ENCODE results near the gene METAP2. TPM values are rescaled to one million over a fixed set of nuclear protein-coding genes. Genes with fewer than 3 reads are reported as not detected.
"Not testable (repeated sequence)": the region's sequence is repeated elsewhere in the genome, so short reads cannot be mapped to it uniquely, and the experiment has no call there.

Gene METAP2
- total RNA-seq, 2 donors from 2014 or later: 50.7 to 60.3 TPM

DNA sequence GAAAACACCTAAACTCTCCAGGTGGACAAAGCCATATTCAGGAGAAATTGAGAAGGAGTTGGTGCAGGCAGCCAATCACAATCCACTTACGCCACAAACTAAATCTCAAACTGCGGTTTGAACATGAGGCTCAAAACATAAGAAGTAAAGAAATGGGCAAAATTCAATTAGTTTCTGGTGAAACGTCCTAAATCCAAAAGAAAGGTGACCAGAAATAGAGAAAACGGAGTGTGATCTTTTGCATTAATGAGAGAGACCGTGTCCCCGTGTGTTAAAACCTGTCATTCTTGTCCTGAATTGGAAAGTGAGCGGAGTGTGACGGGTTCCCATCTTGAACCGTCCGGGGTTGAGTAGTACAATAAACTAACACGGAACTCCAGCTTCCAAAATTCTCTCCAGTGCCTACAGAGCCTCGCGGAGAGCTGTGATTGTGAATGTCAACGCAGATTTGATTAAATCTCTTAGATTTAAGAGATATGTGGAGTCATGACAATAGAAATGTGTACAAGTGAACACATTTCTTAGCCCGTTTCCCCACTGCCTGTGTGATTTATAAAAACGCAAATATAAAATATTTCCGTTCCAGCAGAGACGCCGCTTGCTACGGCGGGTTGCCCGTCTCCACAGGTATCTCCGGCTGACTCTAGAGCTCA is 595 bp upstream of the METAP2 start:
- peak overlapping the region; percentile 100 for H3K27ac Mint-ChIP-seq
- H3K4me3 Mint-ChIP-seq: peak overlapping the region; percentile 100
- peak; percentile 55 for ATAC-seq
- no peaks in the 10 kb centered on the region for H3K27me3 Mint-ChIP-seq
- no peaks in the 10 kb centered on the region for H3K9me3 ChIP-seq (ENCODE audit: control insufficient read depth, low read length, poor library complexity, severe bottlenecking)
- H3K4me1 Mint-ChIP-seq: peaks cover 34% of the 10 kb centered on the region
- peak in 2 of 3 donors; percentile 9 for DNase-seq
- peaks cover 13% of the 10 kb centered on the region for H3K36me3 Mint-ChIP-seq (ENCODE audit: low read depth)

DNA sequence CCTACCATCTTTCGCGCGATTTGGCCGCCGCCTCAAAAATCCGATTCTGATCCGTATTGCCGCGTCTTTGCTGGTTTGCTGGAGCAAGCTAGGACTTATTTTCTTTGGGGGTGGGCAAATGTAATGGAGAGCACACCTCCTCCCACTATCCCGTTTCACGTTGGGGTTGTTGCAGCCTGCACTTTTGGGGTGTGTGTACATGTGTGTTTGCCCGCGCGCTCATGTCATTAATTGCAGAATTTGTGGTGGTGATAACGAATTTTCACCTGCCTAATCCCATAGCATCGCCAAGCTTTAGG is 657 bp downstream of the METAP2 start:
- no peaks in the 10 kb centered on the region for H3K27me3 Mint-ChIP-seq
- peaks cover 43% of the 10 kb centered on the region for H3K4me1 Mint-ChIP-seq
- peak overlapping the region; percentile 100 for H3K27ac Mint-ChIP-seq
- no peaks in the 10 kb centered on the region for H3K9me3 ChIP-seq (ENCODE audit: control insufficient read depth, low read length, poor library complexity, severe bottlenecking)
- H3K36me3 Mint-ChIP-seq (ENCODE audit: low read depth): peaks cover 16% of the 10 kb centered on the region
- ATAC-seq (no peak), DNase-seq (no peak)
- H3K4me3 Mint-ChIP-seq: peak overlapping the region; percentile 100

DNA sequence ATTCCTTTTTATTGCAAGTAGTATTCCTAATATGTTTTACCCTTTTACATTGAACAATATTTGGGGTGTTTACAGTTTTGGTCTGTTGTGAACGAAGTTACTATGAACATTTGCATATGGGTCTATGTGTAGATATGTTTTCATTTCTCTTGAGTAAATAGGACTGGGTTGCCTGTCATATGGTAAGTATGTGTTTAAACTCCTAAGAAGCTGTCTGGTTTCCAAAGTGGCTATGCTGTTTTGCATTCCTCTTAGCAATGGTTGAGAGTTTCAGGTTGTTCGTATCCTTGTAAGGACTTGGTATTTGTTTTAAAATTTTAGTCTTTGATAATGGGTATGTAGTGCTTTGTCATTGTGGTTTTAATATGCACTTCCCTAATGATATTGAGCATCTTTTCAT is 6.3 kb downstream of the METAP2 start:
- H3K27ac Mint-ChIP-seq: peak overlapping the region; percentile 90
- DNase-seq (no peak), ATAC-seq (no peak)
- H3K4me3 Mint-ChIP-seq: peak overlapping the region; percentile 31
- no peaks in the 10 kb centered on the region for H3K27me3 Mint-ChIP-seq
- H3K9me3 ChIP-seq (ENCODE audit: control insufficient read depth, low read length, poor library complexity, severe bottlenecking): no peaks in the 10 kb centered on the region
- H3K4me1 Mint-ChIP-seq: peaks cover 46% of the 10 kb centered on the region
- peaks cover 10% of the 10 kb centered on the region for H3K36me3 Mint-ChIP-seq (ENCODE audit: low read depth)

DNA sequence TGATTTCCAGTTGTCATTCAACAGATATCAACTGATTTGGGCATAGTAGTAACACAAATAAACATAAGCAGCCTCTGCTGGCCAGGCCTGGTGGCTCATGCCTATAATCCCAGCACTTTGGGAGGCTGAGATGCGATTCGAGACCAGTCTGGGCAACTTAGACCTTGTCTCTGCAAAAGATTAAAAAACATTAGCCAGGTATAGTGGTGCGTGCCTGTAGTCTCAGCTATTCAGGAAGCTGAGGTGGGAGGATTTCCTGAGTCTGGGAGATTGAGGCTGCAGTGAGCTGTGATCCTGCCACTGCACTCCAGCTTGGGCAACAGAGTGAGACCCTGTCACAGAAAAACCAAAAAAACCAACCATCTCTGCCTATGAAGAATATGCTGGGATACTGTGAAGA is 7.1 kb downstream of the METAP2 start:
- Mint-ChIP-seq H3K36me3 (ENCODE audit: low read depth) (peaks cover 6% of the 10 kb centered on the region), H3K4me3 (no peak overlapping the region), H3K4me1 (peaks cover 37% of the 10 kb centered on the region), H3K27me3 (no peaks in the 10 kb centered on the region), H3K27ac (peak overlapping the region; percentile 90)
- H3K9me3 ChIP-seq (ENCODE audit: control insufficient read depth, low read length, poor library complexity, severe bottlenecking): no peaks in the 10 kb centered on the region
- DNase-seq (no peak), ATAC-seq (peak; percentile 46)

DNA sequence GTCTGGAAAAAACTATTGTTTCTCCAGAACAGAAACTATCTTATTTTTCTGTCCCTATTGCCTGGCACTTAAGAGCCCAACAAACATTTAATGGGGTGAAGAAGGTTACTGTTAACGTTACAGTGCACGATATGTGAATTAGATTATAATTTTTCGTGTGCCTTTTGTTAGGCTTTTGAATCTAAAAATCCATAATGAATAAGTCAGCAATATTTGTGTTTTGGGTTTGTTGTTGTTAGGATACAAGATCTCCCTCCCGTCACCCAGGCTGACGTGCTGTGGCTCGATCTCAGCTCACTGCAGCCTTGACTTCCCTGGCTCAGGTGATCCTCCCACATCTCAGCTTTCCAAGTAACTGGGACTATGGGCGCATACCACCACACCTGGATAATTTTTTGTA is 7.9 kb downstream of the METAP2 start:
- peaks cover 6% of the 10 kb centered on the region for H3K36me3 Mint-ChIP-seq (ENCODE audit: low read depth)
- ATAC-seq: no peak
- no peaks in the 10 kb centered on the region for H3K9me3 ChIP-seq (ENCODE audit: control insufficient read depth, low read length, poor library complexity, severe bottlenecking)
- no peak overlapping the region for H3K4me3 Mint-ChIP-seq
- H3K27me3 Mint-ChIP-seq: no peaks in the 10 kb centered on the region
- peak overlapping the region; percentile 90 for H3K27ac Mint-ChIP-seq
- no peak for DNase-seq
- H3K4me1 Mint-ChIP-seq: peaks cover 34% of the 10 kb centered on the region

DNA sequence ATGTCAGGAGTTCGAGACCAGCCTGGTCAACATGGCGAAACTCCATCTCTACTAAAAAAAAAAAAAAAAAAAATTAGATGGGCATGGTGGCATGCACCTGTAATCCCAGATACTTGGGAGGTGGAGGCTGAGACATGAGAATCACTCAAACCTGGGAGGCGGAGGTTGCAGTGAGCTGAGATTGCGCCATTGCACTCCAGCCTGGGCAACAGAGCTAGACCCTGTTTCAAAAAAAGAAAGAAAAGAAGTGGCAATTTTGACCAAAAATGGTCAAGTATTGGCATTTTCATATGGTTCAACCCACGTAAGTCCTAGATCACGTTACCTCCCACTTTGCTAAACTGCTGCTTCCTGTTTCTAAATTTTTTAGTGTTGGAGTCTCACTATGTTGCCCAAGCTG is 8.6 kb downstream of the METAP2 start:
- H3K36me3 Mint-ChIP-seq (ENCODE audit: low read depth); ATAC-seq; H3K4me3 Mint-ChIP-seq; H3K27me3 Mint-ChIP-seq; DNase-seq; H3K9me3 ChIP-seq (ENCODE audit: control insufficient read depth, low read length, poor library complexity, severe bottlenecking): not testable (repeated sequence)
- Mint-ChIP-seq H3K27ac (peak overlapping the region; percentile 90), H3K4me1 (peaks cover 36% of the 10 kb centered on the region)

DNA sequence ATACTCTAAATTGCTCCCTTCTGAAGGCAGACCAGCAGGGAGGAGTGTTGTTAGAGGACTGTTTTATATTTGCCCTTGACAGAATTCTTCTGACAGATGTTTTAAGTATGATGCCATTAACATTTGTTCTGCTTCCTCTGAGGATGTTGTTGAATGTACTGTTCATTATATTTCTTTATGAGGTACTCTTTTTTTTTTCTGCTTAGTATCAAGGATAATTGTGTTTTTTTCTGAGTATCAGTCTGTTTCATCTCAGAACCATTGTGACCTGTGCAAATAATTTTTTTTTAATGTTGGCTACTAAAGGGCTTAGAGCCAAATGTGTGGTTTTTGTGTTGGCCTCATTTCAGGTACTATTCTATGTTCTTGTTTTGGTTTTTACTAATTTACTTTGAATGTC is 10.6 kb downstream of the METAP2 start:
- Mint-ChIP-seq H3K36me3 (ENCODE audit: low read depth) (peaks cover 6% of the 10 kb centered on the region), H3K4me3 (no peak overlapping the region), H3K4me1 (peaks cover 27% of the 10 kb centered on the region), H3K27ac (no peak overlapping the region), H3K27me3 (no peaks in the 10 kb centered on the region)
- no peaks in the 10 kb centered on the region for H3K9me3 ChIP-seq (ENCODE audit: control insufficient read depth, low read length, poor library complexity, severe bottlenecking)
- DNase-seq: no peak
- no peak for ATAC-seq

DNA sequence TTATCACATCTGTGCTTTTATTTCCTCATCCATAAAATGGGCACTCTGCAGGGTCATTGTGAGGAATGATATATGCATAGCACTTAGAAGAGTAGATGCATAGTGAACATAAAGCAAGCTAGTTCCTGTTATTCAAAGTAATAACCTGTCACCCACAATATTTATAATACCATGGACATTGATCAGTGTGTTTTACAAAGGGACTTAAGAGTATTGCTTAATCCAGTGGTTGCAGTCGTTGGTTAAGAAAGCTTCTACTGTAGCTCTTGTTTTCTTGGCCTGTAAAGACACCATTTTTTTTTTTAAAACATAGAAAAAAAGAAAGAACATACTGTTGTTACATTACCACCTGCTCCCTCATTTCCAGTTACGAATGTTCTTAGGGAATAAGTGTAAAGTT is 13.1 kb downstream of the METAP2 start:
- Mint-ChIP-seq H3K27me3 (no peaks in the 10 kb centered on the region), H3K36me3 (ENCODE audit: low read depth) (peaks cover 8% of the 10 kb centered on the region), H3K27ac (no peak overlapping the region), H3K4me1 (peaks cover 13% of the 10 kb centered on the region), H3K4me3 (no peak overlapping the region)
- DNase-seq (no peak), ATAC-seq (no peak)
- no peaks in the 10 kb centered on the region for H3K9me3 ChIP-seq (ENCODE audit: control insufficient read depth, low read length, poor library complexity, severe bottlenecking)

DNA sequence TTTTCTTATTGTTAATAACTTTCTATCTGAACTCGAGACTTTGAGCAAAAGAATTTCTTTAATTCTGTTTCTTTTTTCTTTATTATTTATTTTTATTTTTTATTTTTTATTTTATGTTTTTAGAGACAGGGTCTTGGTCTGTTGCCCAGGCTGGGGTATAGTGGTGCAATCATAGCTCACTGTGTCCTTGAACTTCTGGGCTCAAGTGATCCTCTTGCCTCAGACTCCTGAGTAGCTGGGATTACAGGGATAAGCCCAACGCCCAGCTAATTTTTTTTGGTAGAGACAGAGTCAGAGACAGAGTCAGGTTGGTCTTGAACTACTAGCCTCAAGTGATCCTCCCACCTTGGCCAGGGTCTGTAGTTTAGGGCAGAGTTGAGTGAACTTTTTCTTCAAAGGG is 18.5 kb downstream of the METAP2 start:
- Mint-ChIP-seq H3K36me3 (ENCODE audit: low read depth) (peaks cover 9% of the 10 kb centered on the region), H3K27ac (no peak overlapping the region), H3K4me1 (peaks cover 8% of the 10 kb centered on the region), H3K4me3 (no peak overlapping the region), H3K27me3 (no peaks in the 10 kb centered on the region)
- no peaks in the 10 kb centered on the region for H3K9me3 ChIP-seq (ENCODE audit: control insufficient read depth, low read length, poor library complexity, severe bottlenecking)
- DNase-seq (no peak), ATAC-seq (no peak)

DNA sequence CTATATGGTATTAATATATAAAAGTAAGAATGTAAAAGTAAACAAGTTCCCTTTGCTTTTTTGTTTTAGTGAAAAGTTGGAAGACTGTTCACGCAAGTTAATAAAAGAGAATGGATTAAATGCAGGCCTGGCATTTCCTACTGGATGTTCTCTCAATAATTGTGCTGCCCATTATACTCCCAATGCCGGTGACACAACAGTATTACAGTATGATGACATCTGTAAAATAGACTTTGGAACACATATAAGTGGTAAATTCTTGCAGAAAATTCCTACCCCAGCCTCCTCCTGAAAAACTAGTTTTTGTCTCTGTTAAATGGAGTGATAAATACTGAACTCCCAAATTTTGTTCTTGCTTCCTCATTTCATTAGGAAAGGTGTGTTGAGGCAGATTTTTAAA is 20.9 kb downstream of the METAP2 start:
- H3K27me3 Mint-ChIP-seq: no peaks in the 10 kb centered on the region
- no peaks in the 10 kb centered on the region for H3K9me3 ChIP-seq (ENCODE audit: control insufficient read depth, low read length, poor library complexity, severe bottlenecking)
- no peak for ATAC-seq
- no peak for DNase-seq
- peaks cover 16% of the 10 kb centered on the region for H3K4me1 Mint-ChIP-seq
- peaks cover 11% of the 10 kb centered on the region for H3K36me3 Mint-ChIP-seq (ENCODE audit: low read depth)
- no peak overlapping the region for H3K27ac Mint-ChIP-seq
- H3K4me3 Mint-ChIP-seq: no peak overlapping the region

DNA sequence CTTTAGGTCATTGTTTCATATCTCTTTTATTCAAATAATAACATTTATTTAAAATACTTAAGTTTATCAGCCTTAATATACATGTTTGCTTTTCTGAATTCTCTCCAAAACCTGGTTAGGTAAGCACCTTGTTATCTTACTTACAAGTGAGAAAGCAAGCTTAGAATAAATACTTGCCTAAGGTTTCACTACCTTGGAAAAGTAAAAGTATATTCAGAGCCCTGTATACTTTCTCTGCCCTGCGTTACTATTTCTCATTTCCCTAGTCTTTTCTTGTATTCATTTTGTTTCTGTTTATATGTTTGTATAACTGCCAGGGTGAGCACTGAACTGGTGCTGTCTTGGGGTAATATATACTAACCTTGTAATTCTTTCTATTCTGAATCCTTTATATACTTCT is 21.5 kb downstream of the METAP2 start:
- ATAC-seq (no peak), DNase-seq (no peak)
- no peak overlapping the region for H3K4me3 Mint-ChIP-seq
- H3K36me3 Mint-ChIP-seq (ENCODE audit: low read depth): peaks cover 11% of the 10 kb centered on the region
- no peaks in the 10 kb centered on the region for H3K9me3 ChIP-seq (ENCODE audit: control insufficient read depth, low read length, poor library complexity, severe bottlenecking)
- H3K4me1 Mint-ChIP-seq: peaks cover 16% of the 10 kb centered on the region
- peak overlapping the region; percentile 8 for H3K27ac Mint-ChIP-seq
- H3K27me3 Mint-ChIP-seq: no peaks in the 10 kb centered on the region

DNA sequence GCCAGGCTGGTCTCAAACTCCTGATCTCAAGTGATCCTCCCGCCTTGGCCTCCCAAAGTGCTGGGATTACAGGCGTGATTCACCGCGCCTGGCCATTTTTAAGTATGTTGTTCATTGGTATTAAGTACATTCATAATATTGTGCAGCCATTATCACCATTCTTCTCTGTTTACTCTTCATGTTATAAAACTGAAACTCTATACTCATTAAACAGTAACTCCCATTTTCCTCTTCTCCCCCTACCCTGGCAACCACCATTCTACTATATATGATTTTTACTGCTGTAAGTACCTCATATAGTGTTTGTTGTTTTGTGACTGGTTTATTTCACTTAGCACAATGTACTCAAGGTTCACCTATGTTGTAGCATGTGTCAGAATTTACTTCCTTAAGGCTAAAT is 23.1 kb downstream of the METAP2 start:
- no peaks in the 10 kb centered on the region for H3K27me3 Mint-ChIP-seq
- peaks cover 9% of the 10 kb centered on the region for H3K36me3 Mint-ChIP-seq (ENCODE audit: low read depth)
- no peak for DNase-seq
- H3K27ac Mint-ChIP-seq: no peak overlapping the region
- ATAC-seq: no peak
- H3K9me3 ChIP-seq (ENCODE audit: control insufficient read depth, low read length, poor library complexity, severe bottlenecking): no peaks in the 10 kb centered on the region
- H3K4me3 Mint-ChIP-seq: peak overlapping the region; percentile 8
- peaks cover 12% of the 10 kb centered on the region for H3K4me1 Mint-ChIP-seq

DNA sequence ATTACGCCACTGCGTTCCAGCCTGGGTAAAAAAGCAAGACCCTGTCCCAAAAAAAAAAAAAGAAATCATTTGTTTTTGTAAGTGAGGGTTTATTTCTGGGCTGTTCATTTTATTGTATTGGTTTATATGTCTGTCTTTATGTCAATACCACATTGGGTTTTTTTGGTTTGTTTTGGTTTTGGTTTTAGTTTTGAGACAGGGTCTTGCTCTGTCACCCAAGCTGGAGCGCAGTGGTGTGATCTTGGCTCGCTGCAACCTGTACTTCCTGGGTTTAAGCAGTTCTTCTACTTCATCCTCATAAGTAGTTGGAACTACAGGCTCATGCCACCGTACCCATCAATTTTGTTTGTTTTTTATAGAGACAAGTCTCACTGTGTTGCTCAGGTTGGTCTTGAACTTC is 25.0 kb downstream of the METAP2 start:
- H3K27me3 Mint-ChIP-seq: no peaks in the 10 kb centered on the region
- DNase-seq (no peak), ATAC-seq (no peak)
- no peak overlapping the region for H3K27ac Mint-ChIP-seq
- peaks cover 16% of the 10 kb centered on the region for H3K36me3 Mint-ChIP-seq (ENCODE audit: low read depth)
- no peaks in the 10 kb centered on the region for H3K9me3 ChIP-seq (ENCODE audit: control insufficient read depth, low read length, poor library complexity, severe bottlenecking)
- H3K4me3 Mint-ChIP-seq: no peak overlapping the region
- H3K4me1 Mint-ChIP-seq: peaks cover 15% of the 10 kb centered on the region

DNA sequence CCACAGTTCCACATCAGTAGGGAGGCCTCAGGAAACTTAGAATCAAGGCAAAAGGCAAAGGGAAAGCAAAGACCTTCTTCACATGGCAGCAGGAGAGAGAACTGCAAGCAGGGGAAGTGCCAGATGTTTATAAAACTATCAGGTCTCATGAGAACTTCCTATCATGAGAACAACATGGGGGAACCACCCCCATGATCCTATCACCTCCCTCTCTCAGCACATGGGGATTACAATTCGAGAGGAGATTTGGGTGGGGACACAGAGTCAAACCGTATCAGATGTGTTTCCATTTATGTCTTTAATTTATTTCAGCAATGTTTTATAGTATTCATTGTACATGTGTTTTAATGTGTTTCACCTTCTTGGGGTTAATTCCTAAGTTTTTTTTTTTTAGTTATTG is 25.8 kb downstream of the METAP2 start:
- Mint-ChIP-seq H3K27me3 (no peaks in the 10 kb centered on the region), H3K36me3 (ENCODE audit: low read depth) (peaks cover 16% of the 10 kb centered on the region), H3K4me3 (no peak overlapping the region), H3K4me1 (peaks cover 15% of the 10 kb centered on the region), H3K27ac (no peak overlapping the region)
- no peaks in the 10 kb centered on the region for H3K9me3 ChIP-seq (ENCODE audit: control insufficient read depth, low read length, poor library complexity, severe bottlenecking)
- DNase-seq (no peak), ATAC-seq (no peak)
